Dermis blood vessel endothelial cell (primary cell): ENCODE measurements around the gene FITM2. TPM values are rescaled to one million over a fixed set of nuclear protein-coding genes. Genes with fewer than 3 reads are reported as not detected.
"Not testable (repeated sequence)": the region's sequence is repeated elsewhere in the genome, so short reads cannot be mapped to it uniquely, and the experiment has no call there.

ENCODE experiments used
- DNase-seq: peaks from one replicate; pipeline ENCODE4 v3.0.0; 2010
- total RNA-seq: library from RNA; depleted of rRNA; stranded (reverse); fragments of >200 nt; gene quantifications from 2 replicates; pipeline ENCODE4 v1.2.3, GENCODE V29; 2014

Gene FITM2, protein sequence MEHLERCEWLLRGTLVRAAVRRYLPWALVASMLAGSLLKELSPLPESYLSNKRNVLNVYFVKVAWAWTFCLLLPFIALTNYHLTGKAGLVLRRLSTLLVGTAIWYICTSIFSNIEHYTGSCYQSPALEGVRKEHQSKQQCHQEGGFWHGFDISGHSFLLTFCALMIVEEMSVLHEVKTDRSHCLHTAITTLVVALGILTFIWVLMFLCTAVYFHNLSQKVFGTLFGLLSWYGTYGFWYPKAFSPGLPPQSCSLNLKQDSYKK
- 7.5 and 9.1 TPM in 2 replicates for total RNA-seq

DNA sequence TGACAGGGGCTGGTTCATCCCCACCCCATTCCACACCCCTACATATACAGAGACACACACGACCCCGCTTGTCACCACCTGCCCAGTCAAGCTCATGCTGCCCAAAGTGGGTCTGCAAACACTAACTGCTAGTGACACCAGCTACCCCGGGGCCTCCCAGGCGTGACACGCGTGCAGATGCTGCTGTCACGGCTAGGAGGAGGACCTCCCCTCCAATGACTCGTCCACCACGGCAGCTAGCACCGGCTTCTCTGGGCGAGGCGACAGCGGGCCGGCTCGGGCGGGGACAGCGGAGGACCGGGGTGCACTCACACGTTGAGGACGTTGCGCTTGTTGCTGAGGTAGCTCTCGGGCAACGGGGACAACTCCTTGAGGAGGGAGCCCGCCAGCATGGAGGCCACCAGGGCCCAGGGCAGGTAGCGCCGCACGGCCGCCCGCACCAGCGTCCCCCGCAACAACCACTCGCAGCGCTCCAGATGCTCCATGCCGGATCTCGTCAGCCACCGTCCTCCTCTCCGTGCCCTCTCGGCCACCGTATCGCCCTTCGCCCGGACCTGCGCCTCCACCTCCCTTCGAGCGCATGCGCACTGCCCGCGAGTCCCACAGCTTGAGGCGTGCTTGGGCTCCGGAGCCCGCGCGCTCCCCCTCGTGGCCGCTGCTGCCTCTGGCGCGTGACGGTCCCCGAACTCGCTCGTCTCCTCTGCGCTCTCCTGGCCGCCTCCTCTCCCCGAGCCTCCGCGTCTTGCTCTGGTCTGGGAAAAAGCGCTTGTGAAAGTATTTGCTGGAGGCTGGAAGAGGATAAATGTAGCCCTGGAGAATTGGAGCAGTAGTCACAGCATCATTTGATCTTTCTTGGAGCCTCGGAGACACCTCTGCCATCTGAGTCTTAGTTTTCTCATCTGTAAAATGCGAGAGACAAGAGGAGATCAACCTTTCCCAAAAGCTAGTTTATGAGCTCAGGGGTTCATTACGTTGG lies at the start of gene FITM2:
TSS of gene FITM2 (minus strand) at position 539 of the 976 bp plus-strand sequence. CDS start at position 485, 54 bp downstream.
- peak; percentile 99 for DNase-seq

DNA sequence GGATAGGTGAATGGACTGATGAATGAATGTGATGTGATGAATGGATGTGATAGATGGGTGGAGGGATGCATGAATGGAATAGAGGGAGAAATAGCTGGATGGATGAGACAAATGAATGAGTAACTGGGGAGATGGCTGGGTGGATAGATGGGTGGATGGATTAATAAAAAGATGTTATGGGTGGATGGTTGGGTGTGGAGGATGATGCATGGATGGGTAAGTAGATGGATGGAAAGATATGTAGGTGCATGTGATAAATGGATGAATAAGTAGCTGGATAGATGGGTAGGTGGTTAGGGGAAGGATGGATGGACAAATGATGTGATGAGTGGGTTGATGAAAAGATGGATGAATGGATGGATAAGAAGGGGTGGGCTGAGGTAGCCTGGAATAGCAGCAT lies 49.2 kb upstream of the FITM2 start:
- DNase-seq: no peak

DNA sequence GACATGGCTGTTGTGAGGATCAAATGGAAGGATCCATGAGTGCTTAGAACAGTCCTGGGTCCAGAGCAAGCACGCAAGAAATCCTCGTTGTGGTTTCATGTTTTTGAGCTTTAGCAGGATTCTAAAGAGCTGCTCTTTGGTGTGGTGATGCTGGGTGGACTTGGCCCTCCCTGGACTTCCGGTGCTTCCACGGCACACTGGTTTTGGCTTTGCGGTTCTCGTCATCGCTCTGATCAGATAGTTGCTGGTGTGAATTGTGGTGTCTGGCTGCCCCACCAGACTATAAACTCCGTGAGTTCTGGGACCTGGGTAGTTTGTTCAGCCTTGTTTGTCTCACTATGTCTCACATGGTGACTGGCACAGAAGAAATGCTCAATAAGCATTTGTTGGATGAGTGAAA lies 47.8 kb upstream of the FITM2 start:
- no peak for DNase-seq

DNA sequence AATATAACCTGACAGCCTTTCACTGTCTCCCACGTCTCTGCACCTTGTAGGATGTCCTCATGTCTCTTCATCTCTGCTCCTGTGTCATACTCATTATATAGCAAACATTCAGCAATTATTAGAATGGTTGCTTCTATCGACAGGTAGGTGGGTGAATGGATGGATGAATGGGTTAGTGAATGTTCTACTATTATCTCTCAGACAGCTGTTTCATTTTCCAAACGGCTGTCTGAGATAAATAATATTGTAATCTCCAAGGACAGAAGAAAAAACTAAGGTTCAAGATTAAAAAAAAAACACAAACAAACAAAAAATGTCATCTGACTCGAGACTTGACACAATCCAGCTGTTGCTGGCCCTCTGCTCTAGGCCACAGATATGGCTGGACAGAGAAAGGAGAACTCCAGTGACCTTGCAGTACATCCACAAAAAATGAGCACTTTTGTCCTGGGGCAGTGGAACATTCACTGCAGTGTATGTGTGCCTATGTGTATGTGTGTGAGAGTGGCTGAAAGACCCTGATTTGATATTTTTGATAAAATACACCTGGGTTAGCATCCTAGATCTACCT lies 46.6 kb upstream of the FITM2 start:
- no peak for DNase-seq

DNA sequence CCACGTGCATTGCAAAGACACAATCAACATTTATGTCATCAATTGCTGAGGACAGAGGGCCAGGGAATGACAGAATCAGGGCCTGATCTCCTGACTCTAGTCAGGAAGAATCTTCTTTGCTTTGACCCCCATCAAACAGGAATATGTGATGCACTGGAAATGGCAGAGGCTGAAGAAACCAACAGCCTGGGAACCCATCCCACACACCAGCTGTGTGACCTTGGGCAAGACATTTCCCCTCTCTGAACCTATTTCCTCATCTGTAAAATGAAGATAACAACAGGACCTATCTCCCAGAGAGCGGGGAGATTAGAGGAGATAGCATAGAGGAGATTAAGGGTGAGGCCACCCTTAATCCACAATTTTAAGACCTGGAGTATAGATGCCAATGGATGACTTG lies 46.0 kb upstream of the FITM2 start:
- no peak for DNase-seq

DNA sequence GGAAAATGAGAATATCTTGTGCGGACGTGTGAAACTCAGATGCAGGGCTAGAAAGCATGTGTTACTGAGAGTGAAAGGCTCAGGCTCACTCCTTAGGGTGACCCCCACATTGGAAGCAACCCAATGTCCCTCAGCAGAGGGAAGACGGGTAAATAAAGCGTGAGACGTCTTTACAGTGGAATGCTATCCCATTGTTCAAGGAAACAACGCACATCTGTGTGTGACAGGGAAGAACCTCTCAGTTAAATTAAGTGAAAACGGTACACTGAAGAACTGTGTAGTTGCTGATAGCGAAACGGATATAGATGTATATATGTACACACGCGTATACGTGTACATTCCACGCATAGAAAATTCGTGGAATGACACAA lies 45.3 kb upstream of the FITM2 start:
- no peak for DNase-seq

DNA sequence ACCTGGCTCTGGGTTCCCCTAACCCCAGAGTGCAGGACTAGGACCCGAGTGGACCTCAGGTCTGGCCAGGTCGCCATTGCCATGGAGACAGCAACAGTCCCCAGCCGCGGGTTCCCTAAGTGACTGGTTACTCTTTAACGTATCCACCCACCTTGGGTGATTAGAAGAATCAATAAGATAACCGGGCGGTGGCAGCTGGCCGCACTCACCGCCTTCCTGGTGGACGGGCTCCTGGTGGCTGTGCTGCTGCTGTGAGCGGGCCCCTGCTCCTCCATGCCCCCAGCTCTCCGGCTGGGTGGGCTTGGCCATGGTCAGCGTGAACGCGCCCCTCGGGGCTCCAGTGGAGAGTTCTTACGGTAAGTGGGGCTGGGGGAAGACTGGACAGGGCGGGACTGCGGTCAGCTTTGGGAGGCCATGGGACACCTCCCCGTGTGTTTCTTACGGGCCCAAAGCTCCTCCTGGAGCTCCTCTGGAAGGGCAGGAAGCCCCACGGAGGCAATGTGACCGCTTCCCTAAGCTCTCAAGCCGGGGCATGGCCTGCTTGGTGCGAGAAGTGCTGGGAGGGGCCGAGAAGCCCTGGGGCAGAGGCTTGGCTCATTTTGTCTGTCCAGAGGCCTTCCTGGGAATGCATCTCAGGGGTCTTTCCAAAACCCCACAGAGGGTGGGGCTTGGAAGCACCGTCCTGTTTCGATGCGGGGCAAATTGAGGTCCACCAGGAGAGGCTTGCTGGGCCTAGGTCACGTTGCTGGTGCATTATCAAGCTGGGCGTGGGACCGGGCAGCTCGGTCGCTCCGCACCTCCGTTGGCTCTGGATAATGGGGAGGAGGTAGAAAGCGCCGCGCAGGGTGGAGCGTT lies 44.7 kb upstream of the FITM2 start, which contains the start of gene HNF4A:
TSS of gene HNF4A (plus strand) at position 202 of the 855 bp plus-strand sequence. CDS start at position 308, 106 bp downstream.
- no peak for DNase-seq

DNA sequence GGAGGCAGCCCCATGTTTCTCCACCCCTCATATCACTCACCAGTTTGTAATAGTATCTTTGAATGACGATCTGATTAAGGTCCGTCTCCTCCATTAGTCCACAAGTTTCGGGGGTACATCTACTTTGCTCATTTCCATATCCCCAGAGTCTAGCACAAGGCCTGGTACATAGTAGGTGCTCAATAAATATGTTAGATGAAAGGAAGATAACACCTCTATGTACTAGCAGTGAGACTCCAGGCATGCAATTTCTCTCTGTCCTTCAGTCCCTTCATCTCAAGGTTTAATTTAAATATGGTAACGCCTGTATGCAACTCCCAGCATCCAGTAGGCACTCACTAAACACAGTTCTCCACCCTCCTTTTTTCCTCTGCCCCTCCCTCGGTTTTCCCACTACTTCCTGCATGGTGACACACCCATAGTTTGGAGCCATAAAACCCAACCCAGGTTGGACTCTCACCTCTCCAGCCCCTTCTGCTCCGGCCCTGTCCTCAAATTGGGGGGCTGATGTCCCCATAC lies 44.0 kb upstream of the FITM2 start:
- DNase-seq: no peak

DNA sequence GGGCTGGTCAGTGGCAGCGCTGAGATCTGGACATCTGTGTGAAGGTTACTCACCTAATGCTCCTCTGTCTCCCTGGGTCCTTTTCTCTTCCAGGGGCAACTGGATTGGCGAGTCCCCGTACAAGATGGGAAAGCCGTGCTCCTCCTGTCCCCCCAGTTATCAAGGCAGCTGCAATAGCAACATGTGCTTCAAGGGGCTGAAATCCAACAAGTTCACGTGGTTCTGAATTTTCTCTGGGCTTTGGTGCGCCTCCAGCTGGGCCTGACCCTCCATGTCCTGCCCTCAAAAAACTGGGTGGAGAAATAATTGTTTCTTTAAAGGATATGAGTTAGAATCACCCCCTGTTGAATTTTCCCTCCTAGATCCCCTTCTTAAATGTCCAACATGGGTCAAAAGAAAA lies 39.6 kb upstream of the FITM2 start:
- no peak for DNase-seq

DNA sequence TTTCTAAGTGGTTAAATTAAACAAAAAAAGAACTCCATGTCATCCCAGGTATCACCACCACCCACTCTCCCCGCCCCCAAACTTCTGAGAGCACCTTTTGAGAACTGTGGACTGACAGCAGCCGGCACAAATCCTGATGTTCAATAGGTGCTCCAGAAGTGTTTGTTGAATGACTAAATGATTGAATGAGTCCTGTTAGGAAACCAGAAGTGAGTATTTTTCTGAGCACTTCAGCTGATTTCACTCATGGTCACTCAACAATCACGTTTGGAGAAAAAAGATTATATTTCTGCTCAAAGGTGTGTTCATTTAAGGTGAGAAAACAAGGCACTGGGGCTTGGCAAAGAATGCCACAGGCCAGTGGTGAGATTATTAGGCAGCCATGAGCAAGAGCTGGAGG lies 38.3 kb upstream of the FITM2 start:
- DNase-seq: no peak

DNA sequence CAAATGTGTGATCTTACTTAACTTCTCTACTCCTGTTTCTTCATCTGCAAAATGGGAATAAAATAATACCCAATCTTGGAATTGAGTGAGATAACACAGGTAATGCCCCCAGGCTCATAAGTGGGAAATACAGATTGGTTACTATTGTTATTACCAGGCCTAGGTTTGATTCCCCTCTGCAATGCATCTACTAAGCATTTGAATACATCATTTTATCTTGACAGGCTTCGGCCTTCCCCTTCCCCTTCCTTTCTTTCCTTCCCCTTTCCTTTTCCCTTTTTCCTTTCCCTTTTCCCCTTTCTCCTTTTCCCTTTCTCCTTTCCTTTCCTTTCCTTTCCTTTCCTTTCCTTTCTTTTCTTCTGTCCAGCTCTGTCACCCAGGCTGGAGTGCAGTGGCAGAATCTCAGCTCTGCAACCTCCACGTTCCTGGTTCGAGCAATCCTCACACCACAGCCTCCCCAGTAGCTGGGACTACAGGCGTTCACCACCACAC lies 37.2 kb upstream of the FITM2 start:
- DNase-seq: no peak

DNA sequence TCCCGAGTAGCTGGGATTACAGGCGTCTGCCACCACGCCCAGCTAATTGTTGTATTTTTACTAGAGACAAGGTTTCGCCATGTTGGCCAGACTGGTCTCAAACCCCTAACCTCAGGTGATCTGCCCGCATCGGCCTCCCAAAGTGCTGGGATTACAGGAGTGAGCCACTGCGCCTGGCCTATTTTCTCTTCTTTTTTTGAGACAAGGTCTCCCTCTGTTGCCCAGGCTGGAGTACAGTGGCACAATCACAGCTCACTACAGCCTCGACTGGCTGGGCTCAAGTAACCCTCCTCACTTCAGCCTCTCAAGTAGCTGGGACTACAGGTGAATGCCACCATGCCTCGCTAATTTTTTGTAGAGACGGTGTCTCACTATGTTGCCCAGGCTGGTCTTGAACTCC lies 34.9 kb upstream of the FITM2 start:
- DNase-seq: not testable (repeated sequence)

DNA sequence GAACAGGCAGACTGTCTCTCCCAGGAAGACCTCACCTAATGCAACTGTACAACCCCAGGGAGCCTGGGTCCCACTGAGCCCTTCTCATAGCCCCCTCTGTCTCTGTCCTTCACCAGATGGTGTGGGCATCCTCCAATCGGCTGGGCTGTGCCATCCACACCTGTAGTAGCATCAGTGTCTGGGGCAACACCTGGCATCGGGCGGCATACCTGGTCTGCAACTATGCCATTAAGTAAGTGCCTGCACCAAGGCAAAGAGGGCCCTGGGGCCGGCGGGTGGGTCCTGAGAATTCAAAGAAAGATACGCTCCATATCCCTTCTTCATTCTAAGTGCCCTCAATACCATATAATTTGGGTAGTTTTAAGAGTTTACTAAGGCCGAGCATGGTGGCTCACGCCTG lies 34.1 kb upstream of the FITM2 start:
- DNase-seq: no peak

DNA sequence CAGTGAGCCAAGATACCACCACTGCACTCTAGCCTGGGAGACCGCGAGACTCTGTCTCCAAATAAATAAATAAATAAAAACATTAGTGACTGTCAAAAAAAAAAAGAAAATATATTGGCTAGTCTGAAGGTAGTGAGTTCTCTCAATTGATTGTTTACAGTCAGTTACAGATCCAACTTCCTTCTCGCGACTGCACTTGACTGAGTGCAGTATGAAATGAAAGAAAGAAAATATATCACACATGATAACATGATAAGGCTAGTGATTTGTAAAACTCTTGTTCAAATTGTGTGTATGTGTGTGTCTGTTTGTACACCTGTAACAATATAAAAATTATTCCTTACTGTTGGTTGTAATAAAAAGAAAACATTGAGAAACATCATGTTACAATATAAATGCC lies 33.7 kb upstream of the FITM2 start:
- no peak for DNase-seq

DNA sequence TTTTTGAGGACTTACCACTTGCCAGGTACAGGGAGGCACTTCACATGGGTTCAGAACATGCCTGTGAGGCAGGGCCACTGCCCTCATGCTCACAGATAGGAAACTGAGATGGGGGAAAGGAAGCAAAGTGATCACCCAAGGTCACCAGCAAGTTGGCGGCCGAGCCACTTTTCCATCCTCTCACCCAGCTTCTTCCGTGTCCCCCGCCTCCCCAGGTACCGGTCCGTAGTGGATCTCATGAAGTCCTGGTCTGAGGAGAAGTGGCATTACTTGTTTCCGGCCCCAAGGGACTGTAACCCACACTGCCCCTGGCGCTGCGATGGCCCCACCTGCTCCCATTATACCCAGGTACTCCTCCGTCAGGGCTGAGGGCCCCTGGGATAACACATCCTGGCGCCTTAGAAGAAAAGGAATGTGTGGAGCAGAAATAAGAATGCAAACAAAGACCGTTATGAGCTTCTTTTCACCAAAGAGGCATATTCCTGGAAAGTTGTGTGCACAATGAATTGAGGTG lies 32.2 kb upstream of the FITM2 start:
- no peak for DNase-seq

DNA sequence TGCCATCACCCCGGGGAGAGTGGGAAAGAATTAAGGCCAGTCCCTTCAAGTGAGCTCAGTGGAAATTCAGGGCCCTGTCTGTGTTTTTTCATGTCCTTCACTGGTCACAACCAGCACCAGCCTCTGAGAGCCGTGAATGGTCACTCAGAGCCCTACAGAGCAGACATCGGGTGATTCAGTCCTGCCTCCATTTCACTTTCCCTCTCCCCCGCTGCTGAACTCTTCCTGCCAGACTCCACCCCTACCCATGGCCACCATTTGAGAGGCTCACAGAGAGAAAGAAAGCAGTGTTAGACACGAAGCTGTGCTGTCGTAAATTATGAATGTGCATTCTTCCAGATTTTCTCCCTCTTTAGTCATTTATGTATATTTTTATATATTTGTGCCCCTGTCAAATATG lies 31.2 kb upstream of the FITM2 start:
- no peak for DNase-seq

DNA sequence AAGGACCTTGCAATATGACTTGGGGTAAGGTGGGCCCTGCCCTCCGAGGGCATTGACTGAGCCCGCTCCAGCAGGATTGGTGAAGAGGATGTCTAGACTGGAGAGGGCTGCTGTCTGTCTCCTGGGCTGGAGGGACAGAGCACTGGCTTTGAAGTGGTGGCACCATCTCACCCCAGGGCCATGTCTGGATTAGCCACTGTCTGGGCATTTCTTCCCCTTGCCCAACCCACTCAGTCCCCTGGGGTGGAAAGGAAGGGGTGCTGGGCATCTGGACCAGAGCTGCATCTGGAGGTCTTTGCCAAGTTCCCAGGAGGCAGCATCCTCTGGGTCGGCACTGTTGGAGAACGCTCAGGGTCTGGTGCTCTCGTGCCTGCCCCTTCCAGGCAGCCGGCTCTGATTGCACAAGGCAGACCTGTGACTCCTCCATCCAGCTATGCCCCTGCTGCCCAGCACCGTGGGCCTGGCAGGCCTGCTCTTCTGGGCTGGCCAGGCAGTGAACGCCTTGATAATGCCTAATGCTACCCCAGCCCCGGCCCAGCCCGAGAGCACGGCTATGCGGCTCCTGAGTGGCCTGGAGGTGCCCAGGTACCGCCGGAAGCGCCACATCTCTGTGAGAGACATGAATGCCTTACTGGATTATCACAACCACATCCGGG lies 25.9 kb upstream of the FITM2 start, which contains the start of gene R3HDML:
TSS of gene R3HDML (plus strand) at position 319 of the 656 bp plus-strand sequence. CDS start at position 434, 115 bp downstream.
- DNase-seq: no peak

DNA sequence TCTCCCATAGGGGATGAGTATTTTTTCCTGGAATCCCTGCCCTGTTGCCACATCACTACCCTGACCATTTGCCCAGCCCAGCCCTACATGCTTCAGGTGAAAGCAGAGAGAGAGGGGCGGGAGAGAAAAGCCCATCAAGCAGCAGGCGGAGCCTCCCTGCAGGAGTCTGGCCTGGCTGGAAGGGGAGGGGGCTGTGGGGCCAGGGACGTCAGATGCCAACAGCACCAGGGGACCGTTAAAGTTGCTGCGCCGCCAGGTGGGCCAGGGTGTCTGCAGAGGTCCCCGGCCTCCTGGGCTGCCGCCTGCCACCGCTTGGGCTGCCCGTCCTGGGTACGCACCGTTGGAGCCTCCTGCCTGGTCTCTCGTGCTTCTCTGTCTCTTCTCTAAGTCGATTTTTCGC lies 25.1 kb upstream of the FITM2 start:
- no peak for DNase-seq

DNA sequence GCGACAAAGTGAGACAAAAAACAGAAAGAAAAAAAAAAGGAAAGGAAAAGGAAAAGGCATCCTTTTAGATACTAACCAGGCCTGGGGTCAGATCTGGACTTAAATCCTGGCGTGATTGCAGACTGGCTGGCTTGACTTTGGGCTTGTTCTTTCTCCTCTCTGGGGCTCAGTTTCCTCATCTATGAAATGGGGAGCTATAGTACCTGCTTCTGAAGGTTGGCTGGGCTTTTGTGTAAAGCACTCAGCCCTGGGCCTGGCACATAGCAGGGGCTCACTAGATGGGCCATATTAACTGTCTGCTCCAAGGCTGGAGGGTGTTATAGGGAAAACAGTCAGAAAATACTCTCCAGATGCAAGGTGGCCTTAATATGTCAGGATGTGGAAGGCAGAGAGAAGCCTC lies 24.7 kb upstream of the FITM2 start:
- DNase-seq: no peak

DNA sequence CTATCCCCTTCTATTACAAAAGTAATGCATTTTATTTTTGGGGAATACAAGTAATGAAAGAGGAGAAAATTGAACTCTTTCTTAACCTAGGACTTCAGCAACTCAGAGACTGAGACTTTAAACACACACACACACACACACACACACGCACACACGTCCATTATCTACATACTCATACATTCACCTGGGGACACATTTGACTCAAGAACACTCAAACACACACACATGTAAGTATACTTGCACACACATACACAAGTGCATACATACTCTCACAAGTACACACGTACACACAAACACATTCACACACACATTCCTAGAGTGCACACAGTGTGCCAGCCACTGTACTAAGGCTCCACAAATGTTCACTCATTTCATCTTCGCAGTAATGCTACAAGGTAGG lies 23.7 kb upstream of the FITM2 start:
- DNase-seq: no peak

DNA sequence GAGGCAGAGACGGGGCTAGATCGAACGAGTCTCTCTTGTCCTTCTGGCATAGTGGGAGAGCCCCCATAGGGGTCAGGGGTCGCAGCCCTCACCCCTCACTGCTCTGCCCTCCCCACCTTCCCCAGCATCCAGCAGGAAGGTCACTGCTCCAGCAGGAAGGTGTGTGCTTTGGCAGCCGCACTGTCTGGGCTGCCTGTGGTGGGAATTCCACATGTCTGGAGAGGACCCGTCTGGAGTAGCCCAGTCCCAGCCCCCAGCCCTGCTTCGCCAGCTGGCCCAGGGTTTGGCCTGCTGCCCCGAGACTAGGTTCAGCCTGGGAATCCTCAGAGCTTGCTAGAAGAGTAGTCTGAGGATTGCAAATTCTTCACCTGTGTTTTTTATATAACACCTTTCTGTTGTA lies 23.3 kb upstream of the FITM2 start:
- no peak for DNase-seq
